ENCODE measurements around the gene DSP. TPM values are rescaled to one million over a fixed set of nuclear protein-coding genes. Genes with fewer than 3 reads are reported as not detected.

The DSP gene
- total RNA-seq, 1 experiment from 2014 or later: 104 TPM

- H3K36me3 ChIP-seq (ENCODE audit: control insufficient read depth in 1 of 2, insufficient read depth in 2 of 2, low read length in 2 of 2): peaks cover 55 to 74% of the 10 kb centered on the region in 2 experiments
- no peaks in the 10 kb centered on the region for H3K9me3 ChIP-seq (ENCODE audit: control insufficient read depth in 1 of 2, insufficient read depth in 1 of 2, low read depth in 1 of 2, low read length in 2 of 2)
- H3K4me3 ChIP-seq (replicated peaks in 1 of 2; ENCODE audit: low read depth in 1 of 2, low read length in 2 of 2): no peak overlapping the region
- no peak overlapping the region for H3K9ac ChIP-seq (ENCODE audit: low read length)
- intact Hi-C loops (cut with micrococcal nuclease): no loop called here
- no TSS peak for BruUV-seq (replicated peaks)
- no peak for TF ChIP-seq SRF (IDR thresholded peaks at IDR 0.05; ENCODE audit: low read depth)
- TF ChIP-seq SP1 (IDR thresholded peaks at IDR 0.05; ENCODE audit: low read depth): no peak
- TF ChIP-seq CTCF (IDR thresholded peaks at IDR 0.05 in 2 of 3, conservative IDR thresholded peaks at IDR 0.05 in 1 of 3; ENCODE audit: borderline replicate concordance in 1 of 3, insufficient read depth in 1 of 3, low read depth in 2 of 3, low read length in 2 of 3): no peak
- H2AFZ ChIP-seq (ENCODE audit: low read depth, low read length, poor library complexity, severe bottlenecking): no peak overlapping the region
- H3K27ac ChIP-seq (ENCODE audit: low read depth, low read length): no peak overlapping the region
- no peaks in the 10 kb centered on the region; the same call in 1 of the 2 replicates for H3K79me2 ChIP-seq (ENCODE audit: insufficient read depth, low read length)
- POLR2A ChIA-PET: no interaction called here
- no peaks in the 10 kb centered on the region for H3K4me1 ChIP-seq (ENCODE audit: control insufficient read depth in 1 of 2, insufficient read depth in 2 of 2, low read length in 2 of 2)
- RAD21 ChIA-PET (ENCODE audit: low non-redundant PET in 1 of 2, low total read pairs in 2 of 2, uncharacterized antibody in 2 of 2, unreplicated experiment in 2 of 2): no interaction called here
- no peak for ATAC-seq
- no peaks in the 10 kb centered on the region for H4K20me1 ChIP-seq (ENCODE audit: insufficient read depth)
- CTCF ChIA-PET: no interaction called here
- no peak overlapping the region for H3K4me2 ChIP-seq (ENCODE audit: low read length)
- no peaks in the 10 kb centered on the region for H3K9me2 ChIP-seq (ENCODE audit: insufficient read depth)
- H3K27me3 ChIP-seq (ENCODE audit: insufficient read depth, low read length): no peaks in the 10 kb centered on the region
- DNase-seq (ENCODE audit: low read depth, low spot score): no peak
Measured at GRCh38 chr6:7561153-7561964, 19.9 kb downstream of the DSP start.

- H3K27me3 ChIP-seq (ENCODE audit: insufficient read depth, low read length): no peaks in the 10 kb centered on the region
- H3K27ac ChIP-seq (ENCODE audit: low read depth, low read length): no peak overlapping the region
- ChIA-PET CTCF (no interaction called here), POLR2A (no interaction called here), RAD21 (ENCODE audit: low non-redundant PET in 1 of 2, low total read pairs in 2 of 2, uncharacterized antibody in 2 of 2, unreplicated experiment in 2 of 2) (no interaction called here)
- no peak overlapping the region for H3K9ac ChIP-seq (ENCODE audit: low read length)
- H3K4me2 ChIP-seq (ENCODE audit: low read length): no peak overlapping the region
- DNase-seq (ENCODE audit: low read depth, low spot score) (no peak), ATAC-seq (no peak)
- intact Hi-C loops (cut with micrococcal nuclease): no loop called here
- H3K36me3 ChIP-seq (ENCODE audit: control insufficient read depth in 1 of 2, insufficient read depth in 2 of 2, low read length in 2 of 2): peaks cover 59 to 80% of the 10 kb centered on the region in 2 experiments
- no TSS peak for BruUV-seq (replicated peaks)
- no peaks in the 10 kb centered on the region for H3K9me2 ChIP-seq (ENCODE audit: insufficient read depth)
- H4K20me1 ChIP-seq (ENCODE audit: insufficient read depth): no peaks in the 10 kb centered on the region
- no peaks in the 10 kb centered on the region for H3K79me2 ChIP-seq (ENCODE audit: insufficient read depth, low read length)
- no peaks in the 10 kb centered on the region for H3K9me3 ChIP-seq (ENCODE audit: control insufficient read depth in 1 of 2, insufficient read depth in 1 of 2, low read depth in 1 of 2, low read length in 2 of 2)
- H2AFZ ChIP-seq (ENCODE audit: low read depth, low read length, poor library complexity, severe bottlenecking): no peak overlapping the region
- no peaks in the 10 kb centered on the region for H3K4me1 ChIP-seq (ENCODE audit: control insufficient read depth in 1 of 2, insufficient read depth in 2 of 2, low read length in 2 of 2)
- no peak overlapping the region for H3K4me3 ChIP-seq (replicated peaks in 1 of 2; ENCODE audit: low read depth in 1 of 2, low read length in 2 of 2)
- TF ChIP-seq YY1 (IDR thresholded peaks at IDR 0.05; ENCODE audit: extremely low read depth, insufficient replicate concordance, low read depth, low read length) (no peak), SIN3A (IDR thresholded peaks at IDR 0.05; ENCODE audit: low read depth) (no peak), SP1 (IDR thresholded peaks at IDR 0.05; ENCODE audit: low read depth) (no peak), TCF7L2 (IDR thresholded peaks at IDR 0.05; ENCODE audit: borderline replicate concordance, extremely low read depth, insufficient read depth, insufficient read length) (no peak), EZH2 (IDR thresholded peaks at IDR 0.05) (no peak), CBX3 (IDR thresholded peaks at IDR 0.05; ENCODE audit: low read depth) (no peak), EGR1 (IDR thresholded peaks at IDR 0.05; ENCODE audit: low read depth) (no peak), REST (IDR thresholded peaks at IDR 0.05; ENCODE audit: low read depth) (no peak), ZFX (IDR thresholded peaks at IDR 0.05) (no peak), ATF3 (IDR thresholded peaks at IDR 0.05) (no peak), RAD21 (IDR thresholded peaks at IDR 0.05; ENCODE audit: low read depth) (no peak)
Measured at GRCh38 chr6:7562769-7563168, 21.3 kb downstream of the DSP start.

Data from HCT116 (cell line).